Lower lobe of right lung (tissue), 2 donors: ENCODE results near the gene OR2S2. TPM values are rescaled to one million over a fixed set of nuclear protein-coding genes. Genes with fewer than 3 reads are reported as not detected.
"Not testable (repeated sequence)": the region's sequence is repeated elsewhere in the genome, so short reads cannot be mapped to it uniquely, and the experiment has no call there.

Source experiments
- ATAC-seq, 2 donors: fragments of 200-7000 bp; cut with Tn5 transposase; one replicate each; pipeline ENCODE4 v1.9.1; 2020 to 2022; ENCODE audit warnings: mild to moderate bottlenecking in 2 of 2, moderate library complexity in 2 of 2
- DNase-seq: peaks from one replicate; pipeline ENCODE4 v3.0.0-alpha.2; 2020
- H3K27ac ChIP-seq: fragments of 200-600 bp; one replicate; pipeline ENCODE4 v1.8.0; 2022
- H3K27me3 ChIP-seq: fragments of 200-600 bp; one replicate; pipeline ENCODE4 v1.8.0; 2022; ENCODE audit warnings: low read depth
- H3K36me3 ChIP-seq: fragments of 200-600 bp; one replicate; pipeline ENCODE4 v1.8.0; 2022; ENCODE audit warnings: mild to moderate bottlenecking
- H3K4me1 ChIP-seq: fragments of 200-600 bp; one replicate; pipeline ENCODE4 v1.8.0; 2022
- H3K4me3 ChIP-seq: fragments of 200-600 bp; one replicate; pipeline ENCODE4 v1.8.0; 2022; ENCODE audit warnings: mild to moderate bottlenecking
- H3K9me3 ChIP-seq: fragments of 200-600 bp; one replicate; pipeline ENCODE4 v1.8.0; 2022
- CTCF ChIP-seq: fragments of 200-600 bp; IDR thresholded peaks from one replicate; pipeline ENCODE4 v1.8.0; 2022; ENCODE audit warnings: antibody characterized with exemption, mild to moderate bottlenecking
- intact Hi-C: fragments of 100-400 bp; cut with DNase I; formaldehyde crosslinking; loops from one replicate; pipeline ENCODE4 v1.11.0; 2022
- total RNA-seq: library from RNA; stranded (reverse); fragmentation: NEBNext Ultra II Directional; extraction: Animal tissue kit (Norgen Biotek cat#: 25700); gene quantifications from one replicate; pipeline ENCODE4 v1.2.1, GENCODE V29; 2021
- donor health status: DM: no; HTN: yes; CAD: no; lungs with severe emphysema.

OR2S2 gene
- total RNA-seq, 1 donor from 2014 or later, result not detected

GRCh38 chr9:35935755-35936509, 22.0 kb downstream of the OR2S2 start:
- intact Hi-C loops, result no loop called here
- Histone ChIP-seq H3K4me1 (peaks cover 32% of the 10 kb centered on the region), H3K27me3 (no peaks in the 10 kb centered on the region), H3K4me3 (no peak overlapping the region), H3K36me3 (no peaks in the 10 kb centered on the region), H3K9me3 (no peaks in the 10 kb centered on the region), H3K27ac (no peak overlapping the region)
- no peak for ATAC-seq
- no peak for DNase-seq
- TF ChIP-seq CTCF, result no peak

DNA sequence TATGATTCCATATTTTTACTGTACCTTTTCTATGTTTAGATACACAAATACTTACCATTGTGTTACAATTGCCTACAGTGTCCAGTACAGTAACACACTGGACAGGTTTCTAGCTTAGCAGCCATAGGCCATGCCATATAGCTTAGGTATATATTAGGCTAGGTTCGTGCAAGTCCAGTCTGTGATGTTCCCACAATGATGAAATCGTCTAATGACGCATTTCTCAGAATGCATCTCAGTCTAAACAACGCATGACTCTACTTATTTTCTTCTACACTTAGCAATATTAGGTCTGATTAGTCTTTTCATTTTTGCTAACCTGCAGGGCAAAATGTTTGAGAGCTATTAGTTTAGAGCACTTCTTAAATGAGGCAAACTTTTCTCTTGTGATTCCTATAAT, 22.7 kb downstream of the OR2S2 start:
- peaks cover 26% of the 10 kb centered on the region for H3K4me1 ChIP-seq
- TF ChIP-seq CTCF, result no peak
- no peaks in the 10 kb centered on the region for H3K27me3 ChIP-seq
- DNase-seq (no peak), ATAC-seq (no peak)
- intact Hi-C loops, result no loop called here
- no peak overlapping the region for H3K4me3 ChIP-seq
- H3K27ac ChIP-seq, result no peak overlapping the region
- H3K36me3 ChIP-seq, result no peaks in the 10 kb centered on the region
- H3K9me3 ChIP-seq, result no peaks in the 10 kb centered on the region

GRCh38 chr9:35934069-35934468, 23.9 kb downstream of the OR2S2 start:
- H3K27me3 ChIP-seq, H3K9me3 ChIP-seq, DNase-seq, H3K36me3 ChIP-seq, intact Hi-C loops, H3K4me3 ChIP-seq, ATAC-seq, H3K27ac ChIP-seq: not testable (repeated sequence)
- H3K4me1 ChIP-seq, result peaks cover 24% of the 10 kb centered on the region

DNA sequence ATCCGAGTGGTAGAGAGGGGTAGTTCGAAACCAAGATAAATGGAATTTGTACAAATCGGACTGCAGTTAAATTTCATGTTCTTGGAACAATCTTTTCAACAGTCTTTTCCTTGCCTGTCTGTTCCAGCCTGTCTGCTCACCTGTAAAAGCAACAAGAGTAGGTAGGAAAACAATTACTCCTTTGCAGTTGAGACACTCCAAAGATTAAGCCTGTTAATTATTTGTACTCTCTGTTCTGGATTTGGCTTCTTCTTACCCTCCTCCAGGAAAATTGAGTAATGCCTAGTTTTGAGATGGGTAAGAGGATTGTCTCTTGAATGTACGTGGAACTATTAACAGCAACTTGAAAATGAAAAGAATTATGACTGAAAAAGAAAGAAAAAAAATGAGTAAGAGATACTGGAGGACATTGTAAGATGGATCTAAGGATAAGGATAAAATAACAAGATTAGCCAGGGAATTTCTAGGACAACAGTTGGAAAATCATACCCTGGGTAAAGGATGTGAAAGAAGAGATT, 24.3 kb downstream of the OR2S2 start:
- no peak for TF ChIP-seq CTCF
- Histone ChIP-seq H3K27me3 (no peaks in the 10 kb centered on the region), H3K4me3 (no peak overlapping the region), H3K4me1 (peaks cover 24% of the 10 kb centered on the region), H3K36me3 (no peaks in the 10 kb centered on the region), H3K27ac (no peak overlapping the region), H3K9me3 (no peaks in the 10 kb centered on the region)
- DNase-seq (no peak), ATAC-seq (peak in 1 of 2 donors; percentile 61)
- intact Hi-C loops, result no loop called here

GRCh38 chr9:35932735-35933134, 25.2 kb downstream of the OR2S2 start:
- intact Hi-C loops, result no loop called here
- DNase-seq (no peak), ATAC-seq (peak in 1 of 2 donors; percentile 32)
- H3K27me3 ChIP-seq, result no peaks in the 10 kb centered on the region
- H3K27ac ChIP-seq, result no peak overlapping the region
- peaks cover 24% of the 10 kb centered on the region for H3K4me1 ChIP-seq
- no peaks in the 10 kb centered on the region for H3K36me3 ChIP-seq
- H3K9me3 ChIP-seq, result no peaks in the 10 kb centered on the region
- H3K4me3 ChIP-seq, result no peak overlapping the region
- no peak for TF ChIP-seq CTCF

DNA sequence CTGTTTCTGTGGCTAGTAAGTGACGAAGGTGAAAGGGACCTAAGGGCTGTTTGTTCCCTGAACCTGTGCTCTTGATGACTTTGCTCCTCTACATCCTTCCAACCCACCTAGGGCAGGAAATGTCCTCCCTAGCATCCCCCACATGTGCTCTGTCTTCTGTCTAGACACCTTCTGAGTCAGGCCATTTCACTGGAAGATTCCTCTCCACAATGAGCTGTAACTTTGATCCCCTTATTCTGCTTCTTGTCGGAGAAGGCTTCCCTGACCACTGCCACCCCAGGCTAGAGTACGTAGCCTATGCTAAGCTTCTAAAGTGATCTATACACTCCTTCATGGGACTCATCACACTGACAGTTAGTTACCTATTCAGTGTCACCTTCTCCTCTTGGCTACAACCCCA, 27.0 kb downstream of the OR2S2 start:
- no peaks in the 10 kb centered on the region for H3K36me3 ChIP-seq

More for the DNA sequence above, 27.0 kb downstream of the OR2S2 start:
- Histone ChIP-seq H3K4me1 (peaks cover 18% of the 10 kb centered on the region), H3K9me3 (no peaks in the 10 kb centered on the region), H3K27me3 (no peaks in the 10 kb centered on the region), H3K27ac (no peak overlapping the region), H3K4me3 (no peak overlapping the region)
- no peak for TF ChIP-seq CTCF
- no peak for DNase-seq
- ATAC-seq, result no peak
- intact Hi-C loops, result no loop called here
